ENCODE measurements around the gene CYTL1. TPM values are rescaled to one million over a fixed set of nuclear protein-coding genes. Genes with fewer than 3 reads are reported as not detected.

Gene CYTL1
- total RNA-seq, 1 donor from 2014 or later: 0.85 TPM

DNA sequence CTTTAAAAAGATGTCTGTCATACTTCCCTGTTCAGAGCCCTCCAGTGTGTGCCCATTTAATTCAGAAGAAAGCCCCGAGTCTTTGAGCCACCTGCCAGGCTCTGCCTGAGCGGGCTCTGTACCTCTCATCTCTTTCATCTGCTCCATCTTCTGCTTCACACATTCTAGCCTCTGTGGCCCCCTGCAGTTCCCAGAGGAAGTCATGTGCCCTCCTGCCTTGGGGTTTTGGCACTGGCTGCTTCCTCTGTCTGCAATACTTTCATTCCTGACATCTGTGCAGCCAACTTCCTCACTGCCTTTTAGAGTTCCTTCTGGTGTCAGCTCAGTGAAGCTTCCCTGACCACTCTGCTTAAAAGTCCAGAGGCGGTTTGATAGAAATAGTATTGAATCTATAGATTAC is 25.8 kb upstream of the CYTL1 start:
- intact Hi-C loops (cut with DNase I): no loop called here
- DNase-seq (ENCODE audit: low spot score in 2 of 2): no peak
- Histone ChIP-seq H3K36me3 (no peaks in the 10 kb centered on the region), H3K27me3 (no peaks in the 10 kb centered on the region), H3K27ac (no peak overlapping the region), H3K9me3 (no peaks in the 10 kb centered on the region), H3K4me3 (no peak overlapping the region), H3K4me1 (no peaks in the 10 kb centered on the region)
- TF ChIP-seq CTCF (IDR thresholded peaks at IDR 0.05): no peak

- intact Hi-C loops (cut with DNase I): no loop called here
- no peak overlapping the region for H3K4me3 ChIP-seq
- H3K36me3 ChIP-seq: no peaks in the 10 kb centered on the region
- no peaks in the 10 kb centered on the region for H3K4me1 ChIP-seq
- TF ChIP-seq CTCF (IDR thresholded peaks at IDR 0.05): no peak
- DNase-seq (ENCODE audit: low spot score in 2 of 2): no peak
- no peaks in the 10 kb centered on the region for H3K9me3 ChIP-seq
- no peak overlapping the region for H3K27ac ChIP-seq
- no peaks in the 10 kb centered on the region for H3K27me3 ChIP-seq
These were observed 25.1 kb upstream of the CYTL1 start for GRCh38 chr4:5044341-5044740.

DNA sequence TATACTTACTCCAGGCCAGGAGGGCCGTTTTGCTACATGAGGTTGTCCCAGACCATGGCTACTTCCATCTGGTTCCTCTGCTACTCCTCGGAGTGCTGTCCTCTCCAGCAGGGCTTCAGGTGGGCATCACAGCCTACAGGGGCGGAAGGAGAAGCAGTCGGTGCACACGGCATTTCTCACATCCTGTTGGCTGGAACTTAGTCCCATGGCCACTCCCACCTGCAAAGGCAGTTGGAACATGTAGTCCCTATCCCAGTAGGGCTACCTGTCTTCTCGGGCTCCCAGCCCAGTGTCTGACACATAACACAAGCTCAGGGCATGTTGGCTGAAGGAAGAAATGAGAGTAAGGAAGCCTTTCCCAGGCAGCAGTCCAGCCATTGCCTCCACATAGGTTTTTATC is 24.3 kb upstream of the CYTL1 start:
- no peaks in the 10 kb centered on the region for H3K36me3 ChIP-seq
- no peak for TF ChIP-seq CTCF (IDR thresholded peaks at IDR 0.05)
- no peak overlapping the region for H3K4me3 ChIP-seq
- H3K27me3 ChIP-seq: no peaks in the 10 kb centered on the region
- no peak for DNase-seq (ENCODE audit: low spot score in 2 of 2)
- no peaks in the 10 kb centered on the region for H3K9me3 ChIP-seq
- peaks cover 0 to under 1% of the 10 kb centered on the region in 2 donors for H3K4me1 ChIP-seq
- intact Hi-C loops (cut with DNase I): no loop called here
- no peak overlapping the region for H3K27ac ChIP-seq

- Histone ChIP-seq H3K27me3 (no peaks in the 10 kb centered on the region), H3K27ac (no peak overlapping the region), H3K4me1 (peaks cover 0 to 12% of the 10 kb centered on the region in 2 donors), H3K4me3 (no peak overlapping the region), H3K36me3 (no peaks in the 10 kb centered on the region), H3K9me3 (no peaks in the 10 kb centered on the region)
- intact Hi-C loops (cut with DNase I): no loop called here
- TF ChIP-seq CTCF (IDR thresholded peaks at IDR 0.05): no peak
- DNase-seq (ENCODE audit: low spot score in 2 of 2): no peak
These were observed 22.4 kb upstream of the CYTL1 start for GRCh38 chr4:5041699-5042098.

GRCh38 chr4:5040856-5041620 is 21.8 kb upstream of the CYTL1 start:
- peaks cover 0 to 14% of the 10 kb centered on the region in 2 donors for H3K4me1 ChIP-seq
- no peak for TF ChIP-seq CTCF (IDR thresholded peaks at IDR 0.05)
- H3K36me3 ChIP-seq: no peaks in the 10 kb centered on the region
- H3K9me3 ChIP-seq: no peaks in the 10 kb centered on the region
- no peaks in the 10 kb centered on the region for H3K27me3 ChIP-seq
- intact Hi-C loops (cut with DNase I): no loop called here
- H3K4me3 ChIP-seq: no peak overlapping the region
- no peak overlapping the region for H3K27ac ChIP-seq
- no peak for DNase-seq (ENCODE audit: low spot score in 2 of 2)
